ENCODE measurements around the gene EXOC3L2. TPM values are rescaled to one million over a fixed set of nuclear protein-coding genes. Genes with fewer than 3 reads are reported as not detected.

Gene EXOC3L2
- total and polyA plus RNA-seq, 4 donors: 0.19 to 2.9 (median 0.95) TPM

- no peaks in the 10 kb centered on the region for H3K27me3 ChIP-seq (ENCODE audit: control insufficient read depth, insufficient read depth, low read length)
- WGBS (ENCODE audit: insufficient coverage): 89% methylated on average over 3 of the region's 6 CpGs
- no peak overlapping the region for H3K27ac ChIP-seq (ENCODE audit: low read depth, low read length)
- no peaks in the 10 kb centered on the region for H3K9me3 ChIP-seq (ENCODE audit: control insufficient read depth, insufficient read depth, low read length)
- no peak overlapping the region for H3K4me3 ChIP-seq (ENCODE audit: low read depth, low read length)
- no peaks in the 10 kb centered on the region for H3K4me1 ChIP-seq (ENCODE audit: control insufficient read depth, insufficient read depth, low read length)
- DNase-seq (ENCODE audit: low read depth in 4 of 6, low spot score in 6 of 6): no peak
- peaks cover 66% of the 10 kb centered on the region for H3K36me3 ChIP-seq (ENCODE audit: control insufficient read depth, insufficient read depth, low read length)
Measured at GRCh38 chr19:45262570-45262969, 17.4 kb upstream of the EXOC3L2 start.

DNA sequence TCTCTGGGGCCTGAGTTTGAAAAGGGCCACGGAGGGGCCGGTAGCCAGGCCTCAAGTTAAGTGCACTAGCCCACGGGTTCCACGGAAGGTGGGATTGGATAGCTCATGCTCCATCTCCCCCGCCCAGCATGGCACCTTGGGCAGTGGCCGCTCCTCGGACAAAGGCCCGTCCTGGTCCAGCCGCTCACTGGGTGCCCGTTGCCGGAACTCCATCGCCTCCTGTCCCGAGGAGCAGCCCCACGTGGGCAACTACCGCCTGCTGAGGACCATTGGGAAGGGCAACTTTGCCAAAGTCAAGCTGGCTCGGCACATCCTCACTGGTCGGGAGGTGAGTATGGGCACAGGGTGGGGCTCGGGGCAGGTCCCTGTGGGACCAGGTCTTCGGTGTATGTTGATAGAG lies 13.7 kb upstream of the EXOC3L2 start:
- no peaks in the 10 kb centered on the region for H3K4me1 ChIP-seq (ENCODE audit: control insufficient read depth, insufficient read depth, low read length)
- H3K36me3 ChIP-seq (ENCODE audit: control insufficient read depth, insufficient read depth, low read length): peaks cover 41% of the 10 kb centered on the region
- H3K9me3 ChIP-seq (ENCODE audit: control insufficient read depth, insufficient read depth, low read length): no peaks in the 10 kb centered on the region
- H3K27ac ChIP-seq (ENCODE audit: low read depth, low read length): no peak overlapping the region
- no peaks in the 10 kb centered on the region for H3K27me3 ChIP-seq (ENCODE audit: control insufficient read depth, insufficient read depth, low read length)
- H3K4me3 ChIP-seq (ENCODE audit: low read depth, low read length): no peak overlapping the region
- WGBS (ENCODE audit: insufficient coverage): 96% methylated on average over 19 of the region's 19 CpGs
- no peak for DNase-seq (ENCODE audit: low read depth in 4 of 6, low spot score in 6 of 6)

DNA sequence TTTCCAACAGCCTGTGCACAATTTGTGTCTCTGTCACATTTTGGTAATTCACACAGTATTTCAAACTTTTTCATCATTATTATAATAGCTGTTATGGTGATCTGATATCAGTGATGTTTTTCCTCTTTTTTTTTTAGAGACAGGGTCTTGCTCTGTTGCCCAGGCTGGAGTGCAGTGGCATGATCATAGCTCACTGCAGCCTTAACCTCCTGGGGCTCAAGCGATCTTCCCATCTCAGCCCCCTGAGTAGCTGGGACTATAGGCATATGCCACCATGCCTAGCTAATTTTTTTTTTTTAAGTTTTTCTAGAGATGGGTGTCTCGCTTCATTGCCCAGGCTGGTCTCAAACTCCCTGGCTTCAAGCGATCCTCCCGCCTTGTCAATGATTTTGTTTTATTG lies 11.6 kb upstream of the EXOC3L2 start:
- H3K27me3 ChIP-seq (ENCODE audit: control insufficient read depth, insufficient read depth, low read length): no peaks in the 10 kb centered on the region
- DNase-seq (ENCODE audit: low read depth in 4 of 6, low spot score in 6 of 6): no peak
- no CpG with 5 or more reads among the region's 4 CpGs for WGBS (ENCODE audit: insufficient coverage)
- no peak overlapping the region for H3K27ac ChIP-seq (ENCODE audit: low read depth, low read length)
- H3K9me3 ChIP-seq (ENCODE audit: control insufficient read depth, insufficient read depth, low read length): no peaks in the 10 kb centered on the region
- peaks cover 31% of the 10 kb centered on the region for H3K36me3 ChIP-seq (ENCODE audit: control insufficient read depth, insufficient read depth, low read length)
- H3K4me3 ChIP-seq (ENCODE audit: low read depth, low read length): no peak overlapping the region
- H3K4me1 ChIP-seq (ENCODE audit: control insufficient read depth, insufficient read depth, low read length): peaks cover 17% of the 10 kb centered on the region

GRCh38 chr19:45255611-45256157 lies 10.5 kb upstream of the EXOC3L2 start:
- 82% methylated on average over 7 of the region's 9 CpGs for WGBS (ENCODE audit: insufficient coverage)
- Histone ChIP-seq H3K4me3 (ENCODE audit: low read depth, low read length) (no peak overlapping the region), H3K27me3 (ENCODE audit: control insufficient read depth, insufficient read depth, low read length) (no peaks in the 10 kb centered on the region), H3K27ac (ENCODE audit: low read depth, low read length) (no peak overlapping the region), H3K4me1 (ENCODE audit: control insufficient read depth, insufficient read depth, low read length) (peaks cover 21% of the 10 kb centered on the region), H3K9me3 (ENCODE audit: control insufficient read depth, insufficient read depth, low read length) (no peaks in the 10 kb centered on the region), H3K36me3 (ENCODE audit: control insufficient read depth, insufficient read depth, low read length) (peaks cover 28% of the 10 kb centered on the region)
- no peak for DNase-seq (ENCODE audit: low read depth in 4 of 6, low spot score in 6 of 6)

DNA sequence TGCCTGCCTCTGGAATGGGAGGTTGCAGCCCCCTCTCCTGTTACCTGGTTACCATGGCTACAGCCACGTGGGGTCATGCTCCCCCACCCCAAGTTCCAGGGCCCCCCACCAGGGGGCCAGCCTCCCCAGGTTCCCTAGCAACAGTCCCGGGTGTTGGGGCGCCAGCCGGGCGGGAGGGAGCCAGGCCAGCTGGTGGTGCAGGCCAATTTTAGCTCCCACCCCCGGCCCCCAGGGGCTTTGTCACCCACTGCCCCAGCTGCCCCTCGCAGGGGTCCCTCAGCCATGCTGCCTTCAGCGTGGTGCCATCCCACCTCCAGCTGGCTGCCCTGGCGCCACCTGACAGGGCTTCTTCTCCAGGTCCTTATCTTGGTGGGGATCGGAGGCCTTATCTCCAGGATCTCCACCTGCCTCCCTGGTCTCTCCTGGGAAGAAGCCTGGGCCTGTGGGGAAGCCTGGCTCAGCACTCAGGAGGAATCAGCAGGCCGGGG lies 8.9 kb upstream of the EXOC3L2 start:
- WGBS (ENCODE audit: insufficient coverage): 66% methylated on average over 11 of the region's 11 CpGs
- Histone ChIP-seq H3K4me1 (ENCODE audit: control insufficient read depth, insufficient read depth, low read length) (peaks cover 28% of the 10 kb centered on the region), H3K4me3 (ENCODE audit: low read depth, low read length) (no peak overlapping the region)

GRCh38 chr19:45253396-45254027 lies 8.3 kb upstream of the EXOC3L2 start:
- no peaks in the 10 kb centered on the region for H3K27me3 ChIP-seq (ENCODE audit: control insufficient read depth, insufficient read depth, low read length)
- no peaks in the 10 kb centered on the region for H3K9me3 ChIP-seq (ENCODE audit: control insufficient read depth, insufficient read depth, low read length)
- H3K4me1 ChIP-seq (ENCODE audit: control insufficient read depth, insufficient read depth, low read length): peaks cover 32% of the 10 kb centered on the region
- DNase-seq (ENCODE audit: low read depth in 4 of 6, low spot score in 6 of 6): no peak
- WGBS (ENCODE audit: insufficient coverage): 84% methylated on average over 5 of the region's 12 CpGs
- H3K27ac ChIP-seq (ENCODE audit: low read depth, low read length): no peak overlapping the region
- peaks cover 17% of the 10 kb centered on the region for H3K36me3 ChIP-seq (ENCODE audit: control insufficient read depth, insufficient read depth, low read length)
- H3K4me3 ChIP-seq (ENCODE audit: low read depth, low read length): no peak overlapping the region

More for the DNA sequence above, 8.9 kb upstream of the EXOC3L2 start:
- peaks cover 22% of the 10 kb centered on the region for H3K36me3 ChIP-seq (ENCODE audit: control insufficient read depth, insufficient read depth, low read length)
- no peak overlapping the region for H3K27ac ChIP-seq (ENCODE audit: low read depth, low read length)
- H3K27me3 ChIP-seq (ENCODE audit: control insufficient read depth, insufficient read depth, low read length): no peaks in the 10 kb centered on the region
- no peaks in the 10 kb centered on the region for H3K9me3 ChIP-seq (ENCODE audit: control insufficient read depth, insufficient read depth, low read length)
- no peak for DNase-seq (ENCODE audit: low read depth in 4 of 6, low spot score in 6 of 6)

DNA sequence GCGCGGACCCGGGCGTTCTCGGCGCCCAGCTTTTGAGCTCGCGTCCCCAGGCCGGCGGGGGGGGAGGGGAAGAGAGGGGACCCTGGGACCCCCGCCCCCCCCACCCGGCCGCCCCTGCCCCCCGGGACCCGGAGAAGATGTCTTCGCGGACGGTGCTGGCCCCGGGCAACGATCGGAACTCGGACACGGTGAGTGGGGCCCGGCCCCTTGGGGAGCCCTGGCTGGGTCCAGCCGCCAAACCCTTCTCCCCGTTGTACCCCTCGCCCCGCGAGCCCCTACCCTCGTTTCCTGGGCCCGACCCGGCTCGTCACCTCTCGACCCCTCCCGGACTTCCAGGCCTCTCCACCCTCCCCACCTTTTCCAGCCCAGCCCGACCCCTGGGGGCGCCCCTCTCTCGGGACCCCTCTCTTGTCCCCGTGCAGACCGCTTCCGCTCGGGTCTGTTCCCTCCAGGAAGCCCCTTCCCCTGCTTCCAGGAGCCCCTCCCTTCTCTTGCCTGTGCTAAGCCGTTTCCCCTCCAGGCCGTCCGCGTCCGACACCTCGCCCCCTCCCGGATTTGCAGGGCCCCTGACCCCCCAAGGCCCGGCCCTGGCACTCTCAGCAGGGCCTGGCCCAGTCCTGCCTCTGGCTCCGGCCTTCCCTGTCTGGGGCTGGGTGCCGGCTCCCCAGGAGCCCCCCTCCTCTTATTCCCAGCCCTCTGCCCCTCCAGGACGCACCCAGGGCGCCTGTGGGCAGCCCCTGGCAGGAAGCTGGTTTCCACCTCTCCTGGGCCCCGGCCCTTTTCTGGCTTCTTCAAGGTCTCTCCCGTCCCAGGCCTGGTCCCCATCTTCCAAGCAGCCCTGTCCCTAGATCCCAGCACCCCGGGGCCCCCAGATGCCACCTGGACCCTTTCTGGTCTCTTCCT lies 6.5 kb upstream of the EXOC3L2 start:
- Histone ChIP-seq H3K4me1 (ENCODE audit: control insufficient read depth, insufficient read depth, low read length) (peaks cover 37% of the 10 kb centered on the region), H3K27ac (ENCODE audit: low read depth, low read length) (peak overlapping the region; percentile 61), H3K36me3 (ENCODE audit: control insufficient read depth, insufficient read depth, low read length) (peaks cover 15% of the 10 kb centered on the region), H3K4me3 (ENCODE audit: low read depth, low read length) (peak overlapping the region; percentile 77), H3K9me3 (ENCODE audit: control insufficient read depth, insufficient read depth, low read length) (no peaks in the 10 kb centered on the region), H3K27me3 (ENCODE audit: control insufficient read depth, insufficient read depth, low read length) (no peaks in the 10 kb centered on the region)
- 2% methylated on average over 53 of the region's 57 CpGs for WGBS (ENCODE audit: insufficient coverage)
- DNase-seq (ENCODE audit: low read depth in 4 of 6, low spot score in 6 of 6): peak in 2 of 6 donors; percentile 39 to 46

DNA sequence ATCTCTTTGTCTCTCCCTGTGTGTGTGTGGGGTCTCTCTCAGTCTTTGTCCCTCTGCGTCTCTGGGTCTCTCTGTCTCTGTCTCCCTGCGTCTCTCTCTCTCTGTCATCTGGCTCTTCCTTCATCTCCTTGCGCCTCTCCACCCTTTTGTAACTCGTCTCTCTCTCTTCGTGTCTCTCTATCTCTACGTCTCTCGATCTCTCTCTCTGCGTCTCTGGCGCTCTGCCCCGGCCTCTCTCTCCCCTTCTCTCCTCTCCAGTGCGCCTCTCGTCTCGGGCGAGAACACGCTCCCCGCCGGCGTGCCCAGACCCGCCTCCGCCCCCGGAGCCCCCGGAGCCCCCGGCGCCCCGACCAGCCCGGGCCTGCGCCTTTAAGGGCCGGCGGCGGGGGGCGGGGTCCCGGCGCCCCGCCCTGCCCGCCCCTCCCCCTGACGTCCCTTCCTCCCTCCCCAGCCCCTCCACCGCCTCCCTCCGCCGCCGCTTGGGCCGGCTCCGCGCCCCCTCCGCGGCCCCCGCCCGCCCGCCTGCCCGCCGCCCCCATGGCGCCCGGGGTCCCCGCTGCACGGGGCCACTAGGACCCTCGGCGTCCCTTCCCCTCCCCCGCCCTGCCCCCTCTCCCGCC lies 5.7 kb upstream of the EXOC3L2 start, which contains the start of gene MARK4:
TSS of gene MARK4 (plus strand) at position 440 of the 620 bp plus-strand sequence. CDS start 318 bp downstream, outside the sequence.
- Histone ChIP-seq H3K27me3 (ENCODE audit: control insufficient read depth, insufficient read depth, low read length) (no peaks in the 10 kb centered on the region), H3K27ac (ENCODE audit: low read depth, low read length) (peak within 1 kb of the TSS; percentile 61), H3K9me3 (ENCODE audit: control insufficient read depth, insufficient read depth, low read length) (no peaks in the 10 kb centered on the region), H3K36me3 (ENCODE audit: control insufficient read depth, insufficient read depth, low read length) (peaks cover 15% of the 10 kb centered on the region), H3K4me3 (ENCODE audit: low read depth, low read length) (peak within 1 kb of the TSS; percentile 77), H3K4me1 (ENCODE audit: control insufficient read depth, insufficient read depth, low read length) (peaks cover 37% of the 10 kb centered on the region)
- WGBS (ENCODE audit: insufficient coverage): 0% methylated on average over 14 of the region's 58 CpGs
- DNase-seq (ENCODE audit: low read depth in 4 of 6, low spot score in 6 of 6): peak in 4 of 6 donors; percentile 38 to 90 (median 71)

GRCh38 chr19:45250216-45250831 lies 5.1 kb upstream of the EXOC3L2 start:
- no peaks in the 10 kb centered on the region for H3K9me3 ChIP-seq (ENCODE audit: control insufficient read depth, insufficient read depth, low read length)
- H3K4me1 ChIP-seq (ENCODE audit: control insufficient read depth, insufficient read depth, low read length): peaks cover 41% of the 10 kb centered on the region
- no peaks in the 10 kb centered on the region for H3K27me3 ChIP-seq (ENCODE audit: control insufficient read depth, insufficient read depth, low read length)
- no peak for DNase-seq (ENCODE audit: low read depth in 4 of 6, low spot score in 6 of 6)
- peak overlapping the region; percentile 64 for H3K4me3 ChIP-seq (ENCODE audit: low read depth, low read length)
- H3K36me3 ChIP-seq (ENCODE audit: control insufficient read depth, insufficient read depth, low read length): peaks cover 13% of the 10 kb centered on the region
- H3K27ac ChIP-seq (ENCODE audit: low read depth, low read length): no peak overlapping the region
- 56% methylated on average over 3 of the region's 14 CpGs for WGBS (ENCODE audit: insufficient coverage)
